ENCODE results near the gene GCC1.

Gene GCC1

GRCh38 chr7:127535546-127536393 is 49.6 kb downstream of the GCC1 start:
- DNase-seq: no peak

- DNase-seq: no peak
These were observed 50.8 kb downstream of the GCC1 start for GRCh38 chr7:127534636-127535035.

GRCh38 chr7:127532736-127533135 is 52.7 kb downstream of the GCC1 start:
- no peak for DNase-seq

- no peak for DNase-seq
These were observed 53.2 kb downstream of the GCC1 start for GRCh38 chr7:127532151-127532550.
